NCI-H2196 (cell line): ENCODE results near the gene MB.
"Not testable (repeated sequence)": the region's sequence is repeated elsewhere in the genome, so short reads cannot be mapped to it uniquely, and the experiment has no call there.

Experiments
- DNase-seq: peaks from one replicate; lab custom pipeline; 2025; ENCODE audit not compliant: unreplicated experiment; lab: John Stamatoyannopoulos, UW

Gene MB

DNA sequence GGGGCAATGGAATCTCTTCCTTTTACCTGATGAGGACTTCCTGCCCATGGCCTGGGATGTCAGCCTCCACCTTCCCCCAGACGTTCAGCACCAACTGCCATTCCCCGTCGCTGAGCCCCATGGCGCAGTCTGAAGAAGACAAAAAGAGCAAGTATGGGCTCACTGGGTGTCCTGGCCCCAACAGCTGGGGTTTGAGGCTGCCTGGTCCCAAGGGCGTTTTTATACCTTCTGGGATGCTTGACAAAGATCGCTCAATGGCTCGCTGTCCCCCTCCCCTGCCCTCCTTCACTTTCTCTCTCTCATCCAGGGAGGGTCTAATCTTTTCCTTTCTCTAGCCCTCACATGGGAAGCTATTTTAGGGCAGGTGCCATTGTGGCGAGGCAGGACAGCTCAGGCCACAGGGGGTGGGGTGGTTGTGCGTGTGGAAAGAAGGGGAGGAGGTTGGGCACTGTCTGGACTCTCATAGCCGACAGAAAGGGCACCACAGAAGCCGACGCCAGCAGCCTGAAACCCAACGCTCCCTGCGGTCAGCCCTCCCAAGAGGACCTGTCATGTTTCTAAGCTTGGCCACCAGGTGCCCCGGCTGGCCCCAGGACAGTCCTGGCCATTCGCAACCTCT, at the start of gene MB:
MB (minus strand) TSS at position 193 of the 619 bp plus-strand sequence; CDS start at position 121, 72 bp downstream.
- DNase-seq = no peak

DNA sequence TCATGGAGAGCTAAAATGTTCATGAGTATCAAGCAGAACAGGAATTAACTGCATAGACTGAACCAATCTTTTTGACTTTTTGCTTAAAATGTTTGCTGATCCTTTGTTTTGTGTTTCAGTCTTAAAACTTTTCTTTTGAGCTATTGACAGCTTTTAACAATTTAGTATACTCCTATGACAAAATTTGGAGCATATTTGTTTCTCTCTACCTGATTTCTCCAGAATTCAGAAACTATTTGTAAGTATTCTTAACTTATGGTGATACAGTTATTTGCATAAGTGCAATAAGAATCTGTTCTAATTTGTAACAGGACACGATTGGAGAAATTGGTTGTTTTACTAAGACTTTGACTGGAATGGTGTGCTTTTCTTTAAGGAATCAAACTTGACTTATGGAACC, 49.6 kb upstream of the MB start:
- DNase-seq = not testable (repeated sequence)

DNA sequence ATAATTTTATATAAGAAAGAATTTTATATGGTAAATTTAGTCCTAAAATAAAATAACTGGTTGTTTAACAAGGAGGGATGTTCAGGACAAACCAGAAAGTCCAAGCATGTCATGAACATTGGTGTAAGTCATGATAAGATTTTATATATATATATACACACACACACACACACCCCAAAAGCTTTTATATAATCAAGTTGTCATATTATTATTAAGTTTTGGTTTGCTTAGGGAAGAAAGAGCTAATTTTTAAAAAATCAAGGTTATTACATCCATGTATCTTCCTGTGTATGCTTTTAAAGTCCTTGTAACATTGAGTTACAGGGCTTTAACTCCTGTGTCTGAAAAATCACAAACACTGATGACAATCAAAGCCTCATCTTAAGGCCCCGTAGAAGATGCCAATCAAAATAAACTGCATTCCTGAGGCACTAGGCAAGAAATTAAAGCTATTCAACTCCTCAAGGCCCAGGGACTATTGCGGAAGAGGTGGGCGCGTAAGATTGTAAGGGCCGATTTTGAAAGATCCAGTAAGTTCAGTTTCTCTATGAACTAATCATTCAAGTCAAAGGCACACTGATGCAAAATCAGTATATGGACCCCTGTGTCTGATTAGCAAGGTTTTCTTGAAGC, 47.9 kb upstream of the MB start:
- DNase-seq = no peak

DNA sequence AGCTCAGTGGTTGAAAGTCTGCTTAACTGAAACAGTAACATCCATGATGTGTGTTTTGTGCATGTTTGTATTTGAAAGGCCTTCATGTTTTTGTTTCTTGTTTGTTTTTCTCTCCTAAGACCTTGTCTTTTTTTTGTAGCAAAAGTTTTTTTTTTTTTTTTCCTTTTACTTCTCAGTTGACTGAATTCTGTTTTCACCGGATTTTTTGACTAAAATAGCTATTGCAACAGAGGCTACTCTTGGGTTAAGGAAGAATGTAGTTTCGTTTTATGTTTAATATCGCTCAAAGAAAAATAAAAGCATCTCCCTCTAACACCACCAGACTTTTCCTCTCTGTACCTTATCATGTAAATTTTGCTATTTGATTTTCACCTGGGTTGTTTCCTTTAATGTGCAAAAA, 46.2 kb upstream of the MB start:
- DNase-seq = no peak

DNA sequence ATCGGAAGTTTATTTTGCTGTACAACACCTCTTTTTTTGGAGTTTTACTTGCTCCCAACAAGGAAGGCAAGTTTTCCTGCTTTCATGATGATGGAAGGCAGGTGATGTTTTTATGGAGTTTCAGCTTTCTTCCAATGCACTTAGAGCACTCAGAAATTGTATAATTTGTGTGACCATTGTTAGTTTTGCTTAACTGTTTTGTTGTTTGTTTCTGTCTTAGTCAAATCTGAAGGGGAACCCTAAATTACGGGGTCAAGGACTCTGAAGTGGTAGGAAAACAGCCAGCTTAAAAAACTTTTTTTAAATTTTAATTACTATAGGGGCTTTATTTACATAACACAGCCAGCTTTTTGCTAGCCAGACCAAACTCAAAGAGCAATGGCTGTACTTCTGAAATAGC, 45.8 kb upstream of the MB start:
- no peak for DNase-seq

DNA sequence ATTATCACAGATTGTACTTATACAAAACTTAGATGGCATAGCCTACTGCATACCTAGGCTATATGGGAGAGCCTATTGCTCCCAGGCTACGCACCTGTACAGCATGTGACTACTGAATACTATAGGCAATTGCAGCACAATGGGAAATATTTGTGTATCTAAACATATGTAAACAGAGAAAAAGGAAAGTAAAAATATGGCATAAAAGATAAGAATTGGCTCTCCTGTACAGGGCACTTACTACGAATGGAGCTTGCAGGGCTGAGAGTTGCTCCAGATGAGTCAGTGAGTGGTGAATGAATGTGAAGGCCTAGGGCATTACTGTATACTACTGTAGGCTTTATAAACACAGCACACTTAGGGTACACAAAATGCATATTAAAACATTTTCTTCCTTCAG, 44.3 kb upstream of the MB start:
- no peak for DNase-seq

DNA sequence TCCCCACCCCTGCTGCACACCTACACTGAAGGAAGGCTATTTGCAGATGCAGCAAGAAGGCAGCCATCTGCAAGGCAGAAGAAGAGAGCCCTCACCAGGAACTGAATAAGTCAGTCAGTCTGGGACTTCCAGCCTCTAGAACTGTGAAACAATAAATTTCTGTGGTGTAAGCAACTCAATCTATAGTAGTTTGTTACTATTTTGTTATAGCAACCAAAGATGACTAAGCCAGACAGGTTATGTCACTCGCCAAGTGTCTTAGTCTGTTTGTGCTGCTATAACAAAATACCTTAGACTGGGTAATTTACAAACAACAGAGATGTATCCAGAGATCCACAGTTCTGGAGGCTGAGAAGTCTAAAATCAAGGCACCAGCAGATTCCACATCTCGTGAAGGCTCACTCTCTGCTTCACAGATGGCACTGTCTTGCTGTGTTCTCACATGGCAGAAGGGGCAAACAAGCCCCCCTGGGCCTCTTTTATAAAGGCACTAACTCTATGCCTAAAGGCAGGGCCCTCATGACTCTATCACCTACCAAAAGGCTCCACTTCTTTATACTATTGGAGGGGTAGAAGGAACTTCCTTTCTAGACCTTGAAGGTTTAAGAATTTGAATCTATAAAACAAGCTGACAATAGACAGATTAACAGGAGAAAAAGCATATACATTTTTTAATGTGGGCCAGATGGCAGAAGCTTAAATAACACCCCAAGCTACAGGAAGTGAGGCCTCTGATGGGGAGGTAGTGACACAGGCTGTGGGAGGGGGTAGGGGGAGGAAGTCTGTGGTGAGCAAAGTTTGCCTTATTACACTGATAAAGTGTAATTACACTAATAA, 43.4 kb upstream of the MB start:
- DNase-seq = no peak

DNA sequence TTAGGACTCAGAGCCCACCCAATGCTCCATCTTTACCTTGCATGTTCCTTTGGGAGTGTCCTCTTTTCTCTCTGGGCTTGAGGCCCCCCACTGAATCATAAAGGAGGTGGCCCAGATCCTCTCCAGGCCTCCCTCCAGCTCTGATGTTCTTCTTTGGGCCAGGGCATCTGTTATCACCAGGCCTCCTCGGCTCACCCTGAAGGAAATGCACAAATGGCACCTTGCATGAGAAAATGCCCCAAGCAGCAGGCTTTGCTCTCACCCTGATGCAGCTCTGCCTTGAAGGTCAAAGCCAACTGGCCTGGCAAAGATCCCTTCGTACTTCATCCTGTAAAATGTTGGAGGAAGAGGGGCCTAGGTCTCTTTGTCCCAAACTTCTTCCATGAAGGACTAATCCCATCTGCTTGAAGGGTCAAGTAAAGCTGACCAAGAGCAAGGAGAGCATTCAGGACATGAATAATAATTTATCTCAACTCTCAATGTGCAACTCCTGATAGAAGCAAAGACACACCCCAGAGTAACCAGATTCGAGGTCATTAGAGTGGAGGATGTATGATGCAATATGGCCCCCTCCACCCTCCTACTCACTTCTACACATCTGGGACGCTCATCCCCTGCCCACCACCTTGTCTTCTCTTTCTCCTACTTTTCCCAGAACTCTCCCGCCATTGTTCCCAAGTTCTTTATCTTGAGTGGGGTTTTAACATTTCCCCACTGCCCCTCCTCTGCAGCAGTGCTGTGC, 40.6 kb upstream of the MB start:
- DNase-seq = no peak

DNA sequence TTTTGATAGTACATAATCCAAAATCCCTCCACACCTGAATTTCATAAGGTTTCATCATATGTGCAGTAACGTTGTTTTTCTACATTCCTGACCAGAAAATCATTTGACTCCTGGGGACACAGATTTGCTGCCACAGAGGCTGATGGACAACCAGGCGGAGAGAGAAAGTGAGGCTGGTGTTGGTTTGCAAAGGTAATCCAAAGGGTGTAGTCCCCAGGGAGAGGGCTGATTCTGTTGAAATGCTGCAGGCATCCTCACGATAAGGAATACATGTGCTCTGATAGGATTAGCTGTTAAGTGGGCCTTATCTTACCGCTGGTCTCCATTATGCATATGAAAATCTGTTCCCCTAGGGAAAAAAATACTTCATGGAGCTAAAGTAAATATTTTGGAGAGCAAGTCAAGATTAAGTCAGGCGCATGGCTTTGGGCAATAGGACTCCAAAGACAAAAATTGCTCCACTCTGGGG, 39.2 kb upstream of the MB start:
- no peak for DNase-seq

DNA sequence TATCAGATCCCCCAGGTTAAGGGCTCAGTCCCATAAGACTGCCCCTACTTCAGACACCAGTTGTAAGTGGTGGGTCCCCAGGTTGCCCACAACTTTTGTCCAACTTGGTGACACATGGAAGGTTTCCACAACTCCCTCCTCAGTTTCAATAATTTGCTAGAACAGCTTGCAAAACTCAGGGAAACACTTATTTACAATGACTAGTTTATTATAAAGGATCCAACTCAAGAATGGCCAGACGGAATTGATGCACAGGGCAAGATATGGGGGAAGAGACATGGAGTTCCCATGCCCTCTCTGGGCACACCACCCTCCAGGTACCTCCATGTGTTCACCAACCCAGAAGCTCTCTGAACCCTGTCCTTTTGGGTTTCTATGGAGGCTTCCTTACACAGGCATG, 36.7 kb upstream of the MB start:
- DNase-seq = no peak

DNA sequence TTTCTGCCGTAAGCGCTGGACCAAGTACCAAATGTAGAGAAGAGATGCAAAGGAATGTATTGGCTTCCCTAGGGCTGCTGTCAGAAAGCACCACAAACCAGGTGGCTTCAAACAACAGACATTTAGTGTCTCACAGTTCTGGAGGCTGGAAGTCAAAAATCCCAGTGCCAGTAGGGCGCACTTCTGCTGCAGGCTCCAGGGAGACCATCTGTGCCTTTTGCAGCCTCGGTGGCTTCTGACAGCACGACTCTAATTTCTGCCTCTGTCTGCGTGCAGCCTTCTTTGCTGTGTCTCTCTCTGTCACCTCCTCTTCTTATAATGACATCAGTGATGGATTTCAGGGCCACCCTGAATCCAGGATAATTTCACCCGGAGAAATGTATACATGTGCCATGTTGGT, 34.0 kb upstream of the MB start:
- DNase-seq = no peak

DNA sequence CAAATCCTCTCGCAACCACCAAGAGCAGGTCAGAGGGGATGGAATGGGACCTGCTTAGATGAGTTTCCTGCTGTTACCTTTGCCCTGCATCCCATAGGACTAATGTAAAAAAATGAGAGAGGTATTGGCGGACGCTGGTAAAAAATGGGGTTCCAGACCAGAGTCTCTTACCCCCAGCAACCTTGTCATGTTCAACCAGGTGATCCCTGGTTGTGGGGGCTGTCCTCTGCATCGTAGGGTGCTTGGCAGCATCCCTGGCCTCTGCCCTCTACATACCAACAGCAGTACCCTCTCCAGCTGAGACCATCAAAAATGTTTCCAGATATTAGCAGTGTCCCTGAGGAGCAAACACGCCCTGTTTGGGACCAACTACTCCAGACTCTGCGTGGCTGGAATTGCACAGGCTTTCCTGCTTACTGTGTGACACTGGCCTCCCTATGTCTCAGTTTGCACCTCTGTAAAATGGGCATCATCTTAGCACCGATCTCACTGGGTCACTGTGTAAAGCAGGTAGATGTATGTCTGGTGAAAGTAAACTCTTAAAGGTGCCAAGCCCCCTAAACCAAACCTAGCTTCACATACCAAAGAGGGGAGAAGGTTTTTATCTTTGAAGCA, 32.6 kb upstream of the MB start:
- no peak for DNase-seq

DNA sequence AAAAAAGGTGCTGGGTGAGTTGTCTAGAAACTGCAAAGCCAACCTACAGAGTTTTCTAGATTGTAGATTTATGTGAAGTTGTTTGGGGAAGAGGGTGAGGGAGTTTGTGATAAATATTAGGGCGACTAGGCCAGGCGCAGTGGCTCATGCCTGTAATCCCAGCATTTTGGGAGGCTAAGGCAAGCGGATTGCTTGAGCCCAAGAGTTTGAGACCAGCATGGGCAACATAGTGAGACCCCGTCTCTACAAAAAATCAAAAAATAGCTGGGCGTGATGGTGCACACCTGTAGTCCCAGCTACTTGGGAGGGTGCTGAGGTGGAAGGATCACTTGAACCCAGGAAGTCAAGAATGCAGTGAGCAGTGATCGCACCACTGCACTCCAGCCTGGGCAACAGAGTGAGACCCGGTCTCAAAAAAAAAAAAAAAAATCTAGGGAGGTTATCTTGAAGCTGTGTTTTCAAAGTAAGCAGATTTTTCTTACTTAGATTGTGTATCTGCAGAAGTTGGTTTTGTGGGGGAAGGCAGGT, 32.0 kb upstream of the MB start:
- DNase-seq = no peak

DNA sequence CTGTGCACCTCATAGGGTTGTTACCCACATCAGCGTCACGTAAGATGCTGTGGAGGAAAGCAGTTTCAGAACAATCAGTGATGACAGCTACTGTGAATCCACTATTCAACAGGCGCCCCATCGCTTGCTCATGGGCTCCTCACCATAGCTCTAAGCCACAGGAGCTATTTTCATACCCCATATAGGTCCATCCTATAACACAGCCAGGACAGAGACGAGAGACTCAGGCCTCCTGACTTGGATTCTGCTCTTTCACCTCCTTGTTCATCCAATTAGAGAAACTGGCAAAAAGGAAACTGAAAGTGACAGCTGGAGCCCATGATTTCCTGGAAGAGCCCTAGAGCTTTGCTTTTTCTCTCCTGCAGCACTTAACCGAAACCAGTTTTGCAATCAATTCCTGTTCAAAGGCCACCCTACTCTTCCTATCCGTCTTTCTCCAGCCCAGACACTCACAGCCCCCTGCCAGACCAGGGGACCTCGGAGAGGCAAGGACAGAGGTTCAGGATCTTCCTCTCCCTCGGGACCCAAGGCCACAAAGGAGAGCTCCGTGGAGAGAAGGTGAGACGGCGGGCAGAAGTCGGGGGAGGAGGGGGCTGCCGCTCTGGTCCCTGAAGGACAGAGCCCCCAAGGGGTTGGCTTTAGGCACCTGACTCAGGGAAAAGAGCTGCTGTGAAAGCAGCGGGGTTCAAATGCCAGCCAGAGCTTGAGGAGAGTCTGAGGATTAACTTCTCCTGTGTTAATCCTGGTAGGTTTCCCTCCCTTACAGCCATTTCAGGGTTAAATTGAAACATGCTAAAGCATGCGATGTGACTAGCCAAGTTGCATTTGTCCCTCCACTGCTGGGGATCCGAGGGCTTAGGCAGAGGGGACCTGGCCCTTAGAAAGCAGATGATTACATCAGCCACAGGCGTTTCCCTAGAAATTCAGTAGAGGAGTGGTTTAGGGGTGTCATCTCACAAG, 31.2 kb upstream of the MB start, which contains the start of gene APOL6:
APOL6 (plus strand) TSS at position 381 of the 960 bp plus-strand sequence. CDS start 7,980 bp downstream, outside the sequence.
- DNase-seq = peak; percentile 28

DNA sequence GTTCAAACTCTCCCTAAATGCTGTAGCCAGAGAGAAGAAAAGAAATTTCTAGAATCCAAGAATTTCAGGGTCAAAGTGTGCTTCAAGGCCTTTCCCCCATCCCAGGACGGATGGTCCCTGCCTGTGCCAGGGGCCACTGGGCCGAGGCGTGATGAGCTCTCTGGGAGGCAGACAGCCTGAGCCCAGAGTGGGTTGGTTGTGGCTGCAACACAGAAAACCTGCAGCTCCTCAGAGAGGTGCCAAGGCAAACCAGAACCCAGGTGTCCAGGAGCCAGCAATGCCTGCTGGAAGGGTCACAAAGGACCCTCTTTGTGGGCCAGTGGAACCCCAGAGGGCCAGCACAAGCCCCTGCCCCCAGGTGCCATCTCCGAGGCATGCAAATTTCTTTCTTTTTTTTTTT, 28.5 kb upstream of the MB start:
- no peak for DNase-seq

DNA sequence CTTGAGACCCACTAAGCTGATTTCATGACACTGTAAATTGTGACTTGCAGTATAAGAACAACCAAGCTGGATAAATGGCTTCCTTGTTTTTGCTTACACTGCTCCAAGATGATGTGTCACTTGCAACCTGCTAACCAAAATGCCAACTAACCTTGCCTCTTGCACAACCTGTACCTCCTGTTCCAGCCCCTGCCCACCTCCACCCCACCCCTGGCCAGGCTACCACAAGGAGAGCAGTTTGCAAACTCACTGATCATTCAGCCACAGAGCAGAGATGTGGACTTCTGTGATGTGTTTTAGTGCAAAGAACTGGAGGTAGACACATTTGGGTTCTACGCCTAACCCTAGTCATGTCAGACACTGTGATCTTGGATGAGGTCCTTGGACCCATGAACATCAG, 26.9 kb upstream of the MB start:
- DNase-seq = no peak

DNA sequence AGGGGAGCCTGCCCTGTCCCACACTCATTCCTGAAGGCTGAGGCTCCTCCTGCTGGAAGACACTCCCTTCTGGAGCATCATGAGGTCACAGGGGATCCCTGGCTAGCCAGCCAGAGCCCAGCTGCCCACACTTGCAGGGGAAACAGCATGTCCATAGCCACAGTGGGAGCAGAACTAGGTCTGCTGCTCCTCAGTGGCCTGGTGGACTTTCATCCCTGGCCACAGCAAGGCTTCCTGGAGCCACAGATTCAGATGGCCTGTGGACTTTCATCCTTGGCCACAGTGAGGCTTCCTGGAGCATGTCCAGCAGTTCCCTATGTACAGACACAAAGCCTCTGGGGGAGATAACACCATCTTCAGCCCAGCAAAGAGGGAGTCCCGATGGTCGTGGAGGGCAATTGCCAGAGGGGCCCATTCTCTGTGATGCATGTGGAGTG, 25.2 kb upstream of the MB start:
- no peak for DNase-seq

DNA sequence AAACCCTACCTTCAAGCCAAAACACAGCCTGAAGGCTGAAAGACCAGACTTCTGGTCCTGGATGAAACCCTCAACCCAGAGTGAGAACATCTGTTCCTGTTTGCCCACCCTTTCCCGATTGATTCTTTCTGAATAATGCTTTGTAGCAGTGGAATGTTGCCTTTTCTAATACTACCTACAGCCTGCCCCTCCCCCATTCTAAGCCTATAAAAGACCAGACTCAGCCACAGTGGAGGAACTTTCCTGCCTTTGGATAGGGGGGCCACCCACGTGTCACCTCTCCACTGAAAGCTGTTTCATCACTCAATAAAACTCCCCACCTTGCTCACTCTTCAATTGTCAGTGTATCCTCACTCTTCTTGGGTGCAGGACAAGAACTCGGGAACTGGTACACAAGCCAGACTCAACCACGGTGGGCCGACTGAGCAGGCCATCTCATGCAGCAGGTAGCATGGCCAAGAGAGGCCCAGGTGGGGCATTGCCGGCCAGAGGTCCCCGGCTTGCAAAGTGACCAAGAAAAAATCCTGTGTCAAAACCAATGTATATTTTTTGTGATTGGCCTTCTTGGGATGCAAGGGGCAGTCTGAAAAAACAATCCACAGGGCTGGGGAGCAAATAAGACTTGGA, 24.5 kb upstream of the MB start:
- no peak for DNase-seq

DNA sequence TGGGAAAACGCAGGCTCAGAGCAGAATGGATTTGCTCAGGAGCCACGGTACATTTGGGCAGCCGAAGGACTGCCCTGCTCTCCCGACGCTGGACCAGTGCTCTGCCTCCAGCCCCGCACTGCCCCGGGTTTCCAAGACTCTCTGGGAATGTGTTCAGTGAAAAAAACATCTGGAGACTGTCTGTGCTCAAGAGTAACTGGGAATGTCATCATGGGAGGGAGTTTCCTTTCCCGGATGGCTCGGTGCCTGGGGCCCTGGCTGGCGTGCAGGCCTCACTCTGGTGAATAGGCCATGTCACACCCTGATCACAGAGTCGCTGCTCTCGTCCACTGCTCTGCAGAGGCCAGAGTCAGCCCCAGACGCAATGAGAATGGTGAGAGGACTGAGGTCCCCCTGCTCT, 21.3 kb upstream of the MB start:
- no peak for DNase-seq
